ENCODE measurements around the gene CELA3A.

- TF ChIP-seq CTCF (conservative IDR thresholded peaks at IDR 0.05 in 1 of 2, IDR thresholded peaks at IDR 0.05 in 1 of 2; ENCODE audit: extremely low read depth in 1 of 2, insufficient read depth in 1 of 2, low read depth in 1 of 2, low read length in 2 of 2) (peak in 1 of 2 donors; percentile 37), EZH2 (IDR thresholded peaks at IDR 0.05; ENCODE audit: borderline replicate concordance, low read length) (no peak)
Measured at GRCh38 chr1:21956720-21957552, 44.5 kb upstream of the CELA3A start.
